Measurements from ENCODE around the gene ACTR3.
"Not testable (repeated sequence)": the region's sequence is repeated elsewhere in the genome, so short reads cannot be mapped to it uniquely, and the experiment has no call there.

Gene ACTR3

GRCh38 chr2:113889471-113890252, at the start of gene ACTR3:
Gene ACTR3, plus strand, starts transcription at chr2:113890089. Its CDS starts 191 bp downstream, at chr2:113890280.
- H3K4me3 ChIP-seq (ENCODE audit: low read depth, low read length): peak within 1 kb of the TSS; percentile 71
- DNase-seq (ENCODE audit: low read depth): peak; percentile 95

GRCh38 chr2:113840518-113840917, 49.4 kb upstream of the ACTR3 start:
- DNase-seq (ENCODE audit: low read depth): no peak
- H3K4me3 ChIP-seq (ENCODE audit: low read depth, low read length): no peak overlapping the region

GRCh38 chr2:113842919-113843736, 46.8 kb upstream of the ACTR3 start:
- no peak overlapping the region for H3K4me3 ChIP-seq (ENCODE audit: low read depth, low read length)
- no peak for DNase-seq (ENCODE audit: low read depth)

DNA sequence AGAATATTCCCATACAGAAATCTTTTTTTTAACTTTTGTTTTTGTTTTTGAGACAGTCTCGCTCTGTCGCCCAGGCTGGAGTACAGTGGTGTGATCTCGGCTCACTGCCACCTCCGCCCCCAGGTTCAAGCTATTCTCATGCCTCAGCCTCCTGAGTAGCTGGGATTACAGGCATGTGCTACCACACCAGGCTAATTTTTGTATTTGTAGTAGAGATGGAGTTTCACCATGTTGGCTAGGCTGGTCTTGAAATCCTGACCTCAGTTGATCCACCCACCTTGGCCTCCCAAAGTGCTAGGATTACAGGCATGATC, 46.2 kb upstream of the ACTR3 start:
- DNase-seq (ENCODE audit: low read depth); H3K4me3 ChIP-seq (ENCODE audit: low read depth, low read length): not testable (repeated sequence)

DNA sequence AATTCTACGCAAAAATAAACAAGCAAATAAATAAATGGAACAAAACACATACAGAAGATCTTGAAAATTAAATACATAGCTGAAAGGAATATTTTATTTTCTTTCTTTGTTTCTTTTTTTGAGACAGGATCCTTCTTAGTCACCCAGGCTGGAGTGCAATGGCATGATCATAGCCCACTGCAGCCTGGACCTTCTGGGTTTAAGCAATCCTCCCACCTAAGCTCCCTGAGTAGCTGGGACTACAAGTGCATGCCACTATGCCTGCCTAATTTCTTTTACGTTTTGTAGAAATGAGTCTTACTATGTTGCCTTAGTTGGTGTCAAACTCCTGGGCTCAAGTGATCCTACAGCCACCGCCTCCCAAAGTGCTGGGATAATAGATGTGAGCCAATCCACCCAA, 44.6 kb upstream of the ACTR3 start:
- H3K4me3 ChIP-seq (ENCODE audit: low read depth, low read length): no peak overlapping the region
- no peak for DNase-seq (ENCODE audit: low read depth)

GRCh38 chr2:113845796-113846195, 44.1 kb upstream of the ACTR3 start:
- H3K4me3 ChIP-seq (ENCODE audit: low read depth, low read length); DNase-seq (ENCODE audit: low read depth): not testable (repeated sequence)

DNA sequence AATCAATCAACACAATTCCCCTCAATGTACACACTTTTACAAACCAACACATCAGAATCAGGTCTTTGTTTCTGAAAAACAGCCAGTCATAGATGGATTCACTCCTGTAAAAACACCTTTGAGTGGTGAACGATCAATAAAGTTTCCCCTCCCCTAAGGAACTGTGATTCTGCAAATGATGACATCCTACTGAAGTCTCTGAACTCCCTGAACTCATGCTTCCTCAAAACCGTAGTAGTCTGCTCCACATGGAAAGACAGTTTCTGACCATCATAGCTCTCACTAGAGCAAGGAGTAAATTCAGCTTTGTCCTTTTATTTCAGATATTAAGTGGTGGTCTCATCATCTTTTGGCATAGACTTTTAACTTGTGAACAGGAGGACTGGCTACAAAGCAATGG, 43.5 kb upstream of the ACTR3 start:
- no peak overlapping the region for H3K4me3 ChIP-seq (ENCODE audit: low read depth, low read length)
- DNase-seq (ENCODE audit: low read depth): no peak

DNA sequence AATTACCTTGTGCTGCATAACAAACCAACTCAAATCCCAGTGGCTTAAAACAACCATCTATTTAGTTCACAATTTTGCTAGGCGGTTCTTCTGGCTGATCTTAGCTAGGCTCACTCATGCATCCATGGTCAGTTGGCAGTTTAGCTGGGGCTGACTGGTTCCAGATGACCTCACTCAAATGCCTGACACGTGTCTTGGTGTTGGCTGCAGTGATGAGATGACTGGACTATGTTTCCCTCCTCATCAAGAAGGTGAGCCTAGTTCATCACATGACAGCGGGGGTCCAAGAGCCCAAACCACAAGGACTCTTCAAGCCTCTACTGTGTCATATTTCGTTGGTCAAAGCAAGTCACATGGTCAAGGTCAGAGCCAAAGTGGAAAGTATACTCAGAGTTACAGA, 42.7 kb upstream of the ACTR3 start:
- no peak for DNase-seq (ENCODE audit: low read depth)
- no peak overlapping the region for H3K4me3 ChIP-seq (ENCODE audit: low read depth, low read length)

- DNase-seq (ENCODE audit: low read depth): no peak
- H3K4me3 ChIP-seq (ENCODE audit: low read depth, low read length): no peak overlapping the region
These were observed 41.0 kb upstream of the ACTR3 start for GRCh38 chr2:113848758-113849415.

DNA sequence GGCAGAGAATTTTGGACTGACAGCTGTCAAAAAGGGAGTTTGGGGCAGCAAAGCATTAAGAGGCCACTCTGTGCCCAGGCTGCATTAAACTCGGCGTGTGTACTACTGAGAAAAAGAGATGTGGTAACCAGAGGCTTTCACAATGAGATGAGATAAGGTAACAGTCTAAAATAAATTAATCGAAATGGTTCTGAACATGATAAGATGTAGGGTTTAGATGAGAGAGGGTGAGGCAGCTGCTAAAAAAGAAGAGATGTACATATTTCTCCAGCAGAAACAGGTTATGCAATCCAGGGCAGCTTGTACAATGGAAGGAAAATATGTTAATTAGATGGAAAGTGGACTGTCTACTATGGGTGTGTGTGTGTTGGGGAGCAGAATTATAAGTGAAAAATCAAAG, 39.2 kb upstream of the ACTR3 start:
- no peak overlapping the region for H3K4me3 ChIP-seq (ENCODE audit: low read depth, low read length)
- DNase-seq (ENCODE audit: low read depth): no peak

- DNase-seq (ENCODE audit: low read depth): no peak
- H3K4me3 ChIP-seq (ENCODE audit: low read depth, low read length): no peak overlapping the region
These were observed 38.2 kb upstream of the ACTR3 start for GRCh38 chr2:113851640-113852039.

GRCh38 chr2:113854208-113854607, 35.7 kb upstream of the ACTR3 start:
- no peak overlapping the region for H3K4me3 ChIP-seq (ENCODE audit: low read depth, low read length)
- no peak for DNase-seq (ENCODE audit: low read depth)

DNA sequence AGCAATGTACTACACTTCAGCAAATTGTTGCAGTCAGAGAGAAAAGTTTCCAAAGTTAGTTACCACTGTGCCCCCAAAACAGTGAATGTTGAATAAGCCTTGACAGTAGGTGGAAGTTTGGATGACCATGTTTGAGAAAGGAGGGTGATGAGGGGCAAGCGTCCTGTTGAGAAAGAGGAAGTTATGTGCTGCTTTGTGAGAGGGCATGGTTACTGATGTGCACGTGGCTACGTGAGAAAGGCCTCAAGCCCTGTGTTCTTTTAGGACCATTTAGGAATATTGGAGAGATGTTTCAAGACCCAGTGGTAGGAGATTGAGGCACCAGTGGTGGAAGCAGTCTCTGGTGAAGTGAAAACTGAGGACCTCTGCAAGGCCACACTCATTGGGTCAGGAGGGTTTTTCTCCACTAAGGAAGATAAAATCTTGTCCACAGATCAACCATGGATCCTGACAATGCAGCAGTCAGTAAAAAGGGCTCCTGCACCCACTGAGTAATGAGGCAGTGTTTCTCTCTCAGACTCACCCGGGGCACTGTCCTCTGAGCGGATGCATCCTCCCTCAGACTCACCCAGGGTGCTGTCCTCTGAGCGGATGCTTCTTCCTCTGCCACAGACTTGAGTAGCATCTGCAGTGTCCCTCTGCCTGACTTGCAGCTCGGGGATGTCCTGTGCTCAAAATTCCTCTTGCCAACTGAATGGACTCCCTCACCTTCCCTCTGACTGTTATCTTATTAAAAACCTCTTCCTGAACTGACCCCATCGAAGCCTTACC, 34.7 kb upstream of the ACTR3 start:
- no peak overlapping the region for H3K4me3 ChIP-seq (ENCODE audit: low read depth, low read length)
- no peak for DNase-seq (ENCODE audit: low read depth)

- H3K4me3 ChIP-seq (ENCODE audit: low read depth, low read length): no peak overlapping the region
- no peak for DNase-seq (ENCODE audit: low read depth)
These were observed 32.4 kb upstream of the ACTR3 start for GRCh38 chr2:113857464-113857863.

- no peak overlapping the region for H3K4me3 ChIP-seq (ENCODE audit: low read depth, low read length)
These were observed 31.1 kb upstream of the ACTR3 start for GRCh38 chr2:113858764-113859163.

GRCh38 chr2:113861740-113862139, 28.1 kb upstream of the ACTR3 start:
- no peak overlapping the region for H3K4me3 ChIP-seq (ENCODE audit: low read depth, low read length)
- no peak for DNase-seq (ENCODE audit: low read depth)

More at GRCh38 chr2:113858764-113859163, 31.1 kb upstream of the ACTR3 start:
- peak; percentile 67 for DNase-seq (ENCODE audit: low read depth)

DNA sequence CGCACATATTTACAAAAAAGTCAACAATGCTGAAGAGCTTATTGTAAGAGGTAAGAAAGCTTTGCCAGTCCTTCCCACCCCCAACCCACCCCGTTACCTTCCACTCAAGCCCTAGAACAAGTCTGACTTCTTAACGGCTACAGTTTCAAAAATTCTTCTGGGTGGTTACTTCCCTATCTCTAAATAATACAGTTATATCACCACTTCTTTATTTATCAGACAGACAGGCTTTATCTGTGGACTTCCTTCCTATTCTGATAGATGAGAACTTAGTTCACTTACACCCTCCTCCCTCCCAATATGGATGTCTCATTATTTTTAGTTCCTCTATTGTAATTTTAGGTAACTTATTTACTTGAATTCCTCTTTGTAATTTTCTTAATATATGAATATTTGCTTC, 26.7 kb upstream of the ACTR3 start:
- no peak for DNase-seq (ENCODE audit: low read depth)
- no peak overlapping the region for H3K4me3 ChIP-seq (ENCODE audit: low read depth, low read length)

GRCh38 chr2:113867571-113867970, 22.3 kb upstream of the ACTR3 start:
- no peak for DNase-seq (ENCODE audit: low read depth)
- H3K4me3 ChIP-seq (ENCODE audit: low read depth, low read length): no peak overlapping the region

DNA sequence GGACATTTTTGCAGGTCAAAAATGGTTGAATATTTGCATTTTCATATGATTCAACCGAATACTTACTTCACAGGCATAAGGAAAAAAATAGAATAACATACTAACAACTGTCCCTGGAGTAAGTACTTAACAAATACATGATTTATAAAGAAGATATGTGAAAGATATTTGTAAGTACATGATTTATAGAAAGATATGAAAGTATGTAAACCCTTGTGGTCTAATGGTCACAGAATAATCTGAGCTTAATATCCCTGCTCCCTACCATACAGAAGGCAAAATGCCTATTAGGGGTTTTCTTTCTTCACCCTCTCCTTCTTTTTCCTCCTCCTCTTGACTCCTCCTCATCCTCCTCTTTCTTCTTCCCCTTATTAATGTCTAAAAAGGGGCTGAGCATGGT, 20.6 kb upstream of the ACTR3 start:
- no peak overlapping the region for H3K4me3 ChIP-seq (ENCODE audit: low read depth, low read length)
- DNase-seq (ENCODE audit: low read depth): no peak

GRCh38 chr2:113872201-113872600, 17.7 kb upstream of the ACTR3 start:
- no peak overlapping the region for H3K4me3 ChIP-seq (ENCODE audit: low read depth, low read length)
- peak; percentile 20 for DNase-seq (ENCODE audit: low read depth)

Measured in skeletal muscle cell (primary cell).